Inferior parietal cortex (tissue), 1 donor: ENCODE results near the gene PLXNB3.

Experiments
- DNase-seq: peaks from one replicate; pipeline ENCODE4 v3.0.0-alpha.2; 2016; ENCODE audit errors: extremely low spot score

PLXNB3 gene

DNA sequence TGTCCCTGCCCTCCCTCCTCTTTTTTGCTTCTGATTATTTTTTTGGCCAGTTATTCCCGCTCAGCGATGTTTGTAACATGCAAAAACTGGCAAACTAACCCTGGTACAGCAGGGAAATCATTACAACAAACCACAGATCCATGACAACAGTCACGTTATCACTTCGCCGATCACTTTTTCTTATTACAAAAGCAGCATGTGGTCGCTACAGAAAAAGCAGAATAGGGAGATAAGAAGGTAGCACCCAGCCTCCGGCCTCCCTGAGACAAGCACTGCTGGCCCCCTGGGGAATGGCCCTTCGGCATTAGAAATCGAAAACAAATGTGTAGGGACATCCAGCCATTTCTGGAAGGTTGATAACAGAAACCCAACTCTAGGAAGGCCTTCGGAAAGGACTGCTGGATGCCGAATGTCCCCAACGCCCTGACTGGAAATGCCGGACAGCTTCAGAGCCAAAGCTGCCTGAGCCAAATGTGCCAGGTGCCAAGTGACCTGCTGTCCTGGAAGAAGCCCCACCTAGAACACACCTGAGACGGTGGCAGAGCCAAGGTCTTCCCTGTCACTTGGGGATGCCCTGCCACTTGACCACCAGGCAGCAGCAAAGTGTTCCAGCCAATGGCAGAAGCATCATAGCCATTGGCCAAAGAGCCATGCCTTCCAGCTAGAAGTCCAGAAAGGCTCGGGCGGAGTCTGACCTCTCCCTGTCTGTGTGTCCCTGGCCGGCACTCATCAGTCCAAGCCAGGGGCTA, 27.2 kb downstream of the PLXNB3 start:
- DNase-seq, result no peak

GRCh38 chrX:153792368-153792767, 28.3 kb downstream of the PLXNB3 start:
- no peak for DNase-seq

DNA sequence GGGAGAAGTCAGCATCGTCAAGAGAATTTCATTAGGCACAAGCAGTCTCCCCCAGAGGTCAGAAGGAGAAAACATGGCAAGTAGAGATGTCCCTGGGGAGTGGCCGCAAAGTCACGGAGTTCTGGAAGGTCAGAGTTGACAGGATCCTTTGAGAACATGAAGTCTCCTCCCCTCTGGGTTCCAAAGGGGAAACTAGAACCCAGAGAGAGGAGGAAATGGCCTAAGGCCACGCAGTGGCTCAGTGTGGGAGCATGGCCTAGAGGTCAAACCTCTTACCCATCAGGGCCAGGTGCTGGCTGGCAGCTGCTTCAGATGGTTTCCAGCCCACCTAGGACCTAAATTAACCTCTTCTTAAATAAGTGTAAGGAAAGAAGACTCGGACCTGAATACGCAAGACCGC, 29.2 kb downstream of the PLXNB3 start:
- no peak for DNase-seq

DNA sequence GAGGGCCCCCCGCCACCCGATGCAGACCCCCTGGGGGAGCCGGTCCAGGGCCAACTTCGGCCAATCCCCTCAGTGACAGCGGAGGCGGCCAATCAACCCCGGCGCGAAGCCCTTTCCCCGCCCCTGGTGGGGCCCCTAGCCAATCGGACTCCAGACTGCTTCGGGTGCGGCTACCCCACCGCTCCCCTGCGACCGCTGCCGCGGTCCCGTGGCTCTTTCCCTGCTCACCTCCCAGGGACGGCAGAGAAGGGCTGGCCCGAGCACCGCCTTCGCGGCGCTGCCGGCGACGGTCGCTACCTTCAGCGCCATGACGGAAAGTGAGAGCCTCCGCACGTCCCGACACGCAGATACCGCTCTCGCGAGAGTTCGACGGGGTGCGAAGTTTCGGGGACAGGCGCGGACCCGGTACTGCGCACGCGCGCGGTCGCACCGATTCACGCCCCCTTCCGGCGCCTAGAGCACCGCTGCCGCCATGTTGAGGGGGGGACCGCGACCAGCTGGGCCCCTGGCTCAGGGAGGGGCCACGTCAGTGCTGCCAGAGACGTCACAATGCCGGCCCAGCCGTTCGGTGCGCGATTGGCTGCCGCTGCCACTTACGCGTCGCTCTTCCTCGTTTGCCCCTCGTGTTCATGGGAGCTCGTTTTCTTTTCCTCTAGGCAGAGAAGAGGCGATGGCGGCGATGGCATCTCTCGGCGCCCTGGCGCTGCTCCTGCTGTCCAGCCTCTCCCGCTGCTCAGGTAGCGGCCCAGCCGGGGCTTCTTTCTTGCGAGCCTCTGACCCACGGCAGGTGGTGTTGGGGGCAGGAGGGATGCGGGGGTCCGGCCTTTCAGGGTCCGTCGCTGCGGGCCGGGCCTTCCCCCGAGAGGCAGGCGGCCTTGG, 30.2 kb downstream of the PLXNB3 start, which contains the start of the genes IDH3G and SSR4:
TSS of gene IDH3G (minus strand) at position 358 of the 879 bp plus-strand sequence. CDS start at position 309, 49 bp downstream.
TSS of gene SSR4 (plus strand) at position 651 of the 879 bp plus-strand sequence. CDS start at position 671, 20 bp downstream.
- DNase-seq, result peak; percentile 91

DNA sequence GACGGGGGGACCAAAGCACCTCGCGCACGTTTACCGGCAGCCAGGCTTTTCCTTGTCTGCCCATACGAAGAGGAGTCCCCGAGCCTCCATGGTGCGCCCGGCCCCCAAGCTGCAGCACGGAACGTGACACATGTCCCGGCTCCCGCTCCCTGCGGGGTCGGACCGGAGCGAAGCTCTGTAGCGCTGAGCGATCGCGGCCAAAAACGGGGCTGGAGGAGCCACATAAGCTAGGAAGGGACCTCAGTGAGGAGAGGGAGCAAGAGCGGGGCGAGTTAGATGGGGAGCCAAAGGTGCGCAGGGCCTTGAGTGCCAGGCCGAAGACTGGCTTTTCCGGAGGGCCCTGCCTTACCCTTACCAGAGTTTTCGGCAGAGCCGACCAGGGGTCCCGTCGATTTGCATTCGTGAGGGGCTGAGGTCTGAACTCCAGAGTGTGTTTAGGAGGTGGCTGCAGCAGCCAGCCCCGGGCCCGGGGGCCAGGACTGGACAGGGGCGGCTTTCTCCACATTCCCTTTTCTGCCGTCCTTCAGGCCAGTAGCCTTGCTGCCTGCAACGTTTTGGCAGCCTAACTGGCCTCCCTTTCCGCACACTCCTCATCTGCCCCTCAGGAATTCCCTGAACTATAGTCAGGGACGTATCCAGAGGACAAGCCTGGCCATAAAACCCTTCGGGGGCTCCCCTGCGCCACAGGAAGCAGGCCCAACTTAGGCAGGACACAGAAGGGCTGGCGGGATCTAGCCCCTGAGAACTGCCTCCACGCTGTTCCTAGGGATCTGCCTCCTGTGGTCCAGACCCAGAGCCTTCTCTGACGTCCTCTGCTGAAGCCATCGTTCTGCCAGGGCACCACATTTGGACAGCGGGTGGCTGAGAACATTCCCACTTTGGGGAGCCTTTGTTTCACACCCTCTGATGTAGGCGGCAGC, 31.1 kb downstream of the PLXNB3 start:
- no peak for DNase-seq

DNA sequence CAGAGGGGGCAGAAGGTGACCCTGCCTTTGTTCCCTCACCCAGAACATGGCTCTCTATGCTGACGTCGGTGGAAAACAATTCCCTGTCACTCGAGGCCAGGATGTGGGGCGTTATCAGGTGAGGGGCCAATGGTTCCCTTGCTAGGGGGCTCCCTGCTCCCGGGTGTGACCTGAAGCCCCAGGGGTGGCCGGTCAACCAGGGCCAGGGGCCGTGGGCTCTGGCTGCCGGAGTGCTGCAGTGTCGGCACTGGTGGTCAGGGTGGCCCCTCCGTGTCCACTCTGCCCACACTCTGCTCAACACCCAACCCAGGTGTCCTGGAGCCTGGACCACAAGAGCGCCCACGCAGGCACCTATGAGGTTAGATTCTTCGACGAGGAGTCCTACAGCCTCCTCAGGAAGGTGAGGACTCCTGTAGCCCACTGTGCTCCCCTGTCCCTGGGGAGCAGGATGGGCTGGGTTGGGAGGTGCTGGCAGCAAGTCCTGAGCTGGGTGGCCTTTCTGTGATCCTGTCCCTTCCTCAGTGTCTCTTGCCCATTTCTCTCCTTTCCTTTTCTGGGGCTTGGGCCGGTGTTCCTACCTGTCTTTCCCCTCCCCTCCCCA, 33.5 kb downstream of the PLXNB3 start:
- DNase-seq, result no peak

GRCh38 chrX:153799326-153799725, 35.3 kb downstream of the PLXNB3 start:
- DNase-seq, result no peak

DNA sequence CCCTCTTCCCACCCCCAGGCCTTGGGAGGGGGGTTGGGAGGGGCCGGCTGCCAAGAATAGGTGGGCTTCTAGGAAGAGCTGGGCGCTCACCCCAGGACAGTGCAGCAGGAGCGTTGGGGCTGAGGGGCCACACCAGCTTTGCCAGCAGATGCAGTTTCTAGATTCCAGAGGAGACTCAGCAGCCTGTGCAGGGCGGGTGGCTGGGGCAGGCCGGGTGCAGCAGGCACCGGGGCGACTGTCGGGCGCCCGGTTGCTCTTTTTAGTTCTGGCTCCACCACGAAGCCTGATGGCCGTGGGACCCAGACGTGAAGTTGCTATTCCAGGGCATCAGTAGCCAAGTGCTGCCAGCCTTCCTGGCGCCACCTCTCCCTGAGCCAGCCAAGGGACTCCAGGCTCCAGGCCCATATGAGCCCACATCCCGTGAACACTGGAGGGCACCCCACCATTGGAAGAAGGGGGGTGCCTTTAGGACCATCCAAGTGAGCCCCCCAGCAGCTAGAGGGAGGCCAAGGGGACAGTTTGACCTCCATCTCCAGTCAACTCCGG, 36.2 kb downstream of the PLXNB3 start:
- DNase-seq, result no peak

DNA sequence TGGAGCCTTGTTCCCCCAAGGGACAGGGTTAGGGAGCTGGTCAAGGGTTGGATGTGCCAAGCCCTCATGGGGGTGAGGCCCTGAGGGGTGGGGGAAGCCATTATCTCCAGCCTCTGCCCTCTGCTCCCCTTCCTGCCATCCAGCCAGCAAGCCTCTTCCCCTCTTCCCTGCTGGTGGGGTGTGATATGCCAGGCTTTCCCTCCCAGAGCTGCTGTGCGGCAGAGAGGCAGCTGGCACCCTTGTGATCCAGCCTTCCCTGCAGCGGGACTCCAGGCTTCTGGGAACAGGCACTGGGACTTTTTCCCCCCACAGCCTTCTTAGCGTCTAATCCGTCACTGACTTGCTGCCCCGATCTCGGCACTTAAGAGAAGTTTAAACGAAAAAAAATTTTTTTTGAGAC, 36.7 kb downstream of the PLXNB3 start:
- no peak for DNase-seq

- DNase-seq, result no peak
Observed at GRCh38 chrX:153801669-153802068, 37.6 kb downstream of the PLXNB3 start.

DNA sequence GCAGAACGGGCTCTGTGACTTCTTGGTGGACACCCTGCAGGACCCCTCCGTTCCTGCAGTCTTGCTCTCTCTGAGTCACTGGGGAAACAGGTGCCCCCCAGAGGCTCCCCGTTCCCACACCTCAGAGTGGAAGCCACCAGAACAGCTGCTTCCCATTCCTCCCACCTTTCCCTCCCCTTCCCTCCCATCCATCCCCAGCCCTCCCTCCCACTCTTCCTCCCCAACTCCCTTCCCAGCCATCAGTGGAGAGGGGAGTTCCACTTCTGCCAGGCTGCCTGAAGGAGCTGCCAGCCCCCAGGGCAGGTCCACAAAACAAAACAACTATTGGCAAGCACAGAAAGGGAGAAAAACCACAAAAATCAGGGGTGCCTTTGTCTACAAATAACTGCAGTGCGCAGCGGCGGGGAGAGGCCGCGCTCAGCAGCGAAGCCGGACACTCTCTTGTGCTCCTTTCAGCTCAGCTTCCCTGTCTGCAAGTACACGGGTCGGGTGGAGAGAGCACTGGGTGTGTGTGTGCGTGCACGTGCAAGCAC, 38.5 kb downstream of the PLXNB3 start:
- DNase-seq, result no peak

DNA sequence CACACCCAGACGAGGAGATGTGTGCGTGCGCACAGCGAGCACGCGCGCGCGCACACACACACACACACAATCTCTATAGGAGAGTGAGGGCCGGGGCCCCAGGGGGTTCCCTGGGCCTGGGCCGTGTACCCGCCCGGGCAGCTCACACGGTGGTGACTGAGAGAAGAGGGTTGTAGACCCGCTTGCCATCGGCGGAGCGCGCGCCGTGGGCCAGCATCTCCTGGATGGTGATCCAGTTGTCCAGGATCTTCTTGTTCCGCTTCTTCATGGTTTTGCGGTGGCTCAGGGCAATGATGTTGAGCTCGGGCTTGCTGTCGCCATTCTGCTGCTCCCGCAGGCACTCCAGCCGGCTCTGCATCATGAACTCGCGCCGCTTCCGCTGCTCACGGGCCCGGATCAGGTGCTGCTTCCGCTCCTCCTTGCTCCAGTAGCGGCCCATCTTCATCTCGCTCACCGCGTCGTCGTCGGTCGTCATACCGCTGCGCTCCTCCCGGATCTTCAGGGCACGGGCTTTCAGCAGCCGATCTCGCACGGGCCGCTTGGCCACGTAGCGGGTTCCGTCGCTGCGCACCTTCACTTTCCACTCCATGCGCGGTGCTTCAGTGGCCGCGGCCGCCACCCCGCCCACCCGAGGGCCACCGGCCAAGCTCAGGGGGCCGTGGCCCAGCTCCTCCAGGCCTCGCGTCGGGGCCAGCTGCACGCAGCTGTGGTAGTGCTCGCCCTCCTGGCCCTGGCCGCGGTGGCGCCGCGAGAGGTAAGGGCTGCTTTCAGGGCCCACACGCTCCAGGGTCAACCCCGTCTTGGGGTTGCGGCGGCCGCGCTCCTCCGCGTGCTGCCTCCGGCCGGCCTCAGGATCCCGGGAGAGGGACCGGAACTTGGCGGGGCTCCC, 39.4 kb downstream of the PLXNB3 start:
- no peak for DNase-seq

- DNase-seq, result no peak
Observed at GRCh38 chrX:153804100-153804595, 40.1 kb downstream of the PLXNB3 start.

GRCh38 chrX:153804621-153805020, 40.6 kb downstream of the PLXNB3 start:
- no peak for DNase-seq

DNA sequence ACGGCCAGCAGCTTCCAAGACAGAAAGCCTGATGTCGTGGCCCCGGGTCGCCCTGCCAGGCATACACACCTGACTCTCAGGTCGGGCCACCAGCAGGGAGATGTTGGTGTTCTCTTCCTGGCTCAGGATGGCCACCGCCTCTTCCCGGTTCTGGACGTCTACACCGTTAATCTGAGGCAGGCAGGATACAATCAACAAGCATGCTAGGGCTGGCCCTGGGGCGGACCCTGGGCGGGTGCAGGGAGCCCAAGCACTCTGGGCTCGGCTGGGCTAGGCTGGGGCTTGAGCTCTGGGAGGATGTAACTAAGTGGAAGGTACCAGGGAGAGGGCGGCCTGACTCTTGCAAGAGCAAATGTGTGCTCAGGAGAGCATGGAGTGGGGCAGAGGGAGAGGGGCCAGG, 41.4 kb downstream of the PLXNB3 start:
- no peak for DNase-seq

DNA sequence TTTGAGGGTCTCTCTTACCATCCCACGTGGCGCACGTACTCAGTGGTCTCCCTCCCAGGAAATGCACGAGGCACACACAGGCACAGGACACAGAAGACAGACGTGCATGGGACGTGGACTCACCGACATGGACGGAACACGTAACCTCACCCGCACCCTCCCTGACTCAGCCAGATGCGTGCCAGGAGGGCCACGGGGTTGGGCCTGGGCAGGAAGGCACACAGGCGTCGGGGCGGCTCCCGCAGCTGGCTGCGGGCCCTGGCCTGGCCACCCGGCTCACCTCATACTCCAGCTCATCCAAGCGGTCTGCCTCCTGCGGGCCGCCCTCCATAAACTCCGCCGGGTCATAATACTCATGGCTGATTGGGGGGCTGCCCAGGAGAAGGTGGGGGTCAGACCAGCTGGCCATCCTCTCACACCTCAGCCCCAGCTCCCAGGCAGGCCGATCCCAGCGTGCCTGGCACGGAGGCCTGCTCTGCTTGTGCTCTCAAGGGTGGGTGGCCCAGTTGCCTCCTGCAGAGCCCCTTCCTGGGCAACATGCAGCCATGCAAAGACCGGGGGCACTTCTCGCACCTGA, 43.0 kb downstream of the PLXNB3 start:
- no peak for DNase-seq

GRCh38 chrX:153807976-153808375, 43.9 kb downstream of the PLXNB3 start:
- no peak for DNase-seq

DNA sequence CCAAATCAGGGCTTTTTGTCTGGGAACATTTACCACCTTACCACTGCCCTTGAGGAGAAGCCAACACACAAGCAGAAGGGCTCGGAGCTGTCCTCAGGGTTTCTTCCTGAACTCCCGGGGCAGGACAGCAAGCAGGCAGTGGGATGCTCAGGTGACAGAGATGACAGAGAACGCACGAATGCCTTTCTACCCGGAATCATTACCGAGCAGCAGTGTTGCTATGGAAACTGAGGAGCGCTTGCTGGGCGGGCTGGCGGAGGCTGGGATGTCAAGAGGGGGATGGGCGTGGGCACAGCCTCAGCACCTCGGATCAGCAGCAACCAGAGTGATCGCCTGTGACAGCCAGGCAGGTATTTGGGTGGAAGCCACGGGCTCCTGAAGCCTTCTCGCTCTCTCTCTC, 48.2 kb downstream of the PLXNB3 start:
- DNase-seq, result no peak

- DNase-seq, result no peak
Observed at GRCh38 chrX:153813161-153813560, 49.1 kb downstream of the PLXNB3 start.
